Keratinocyte (primary cell): ENCODE measurements around the gene WNK2. TPM values are rescaled to one million over a fixed set of nuclear protein-coding genes. Genes with fewer than 3 reads are reported as not detected.
A peak's percentile ranks its signal among the peaks of the same experiment; 100 is the strongest.

Experiments
- DNase-seq: peaks from one replicate; pipeline ENCODE4 v3.0.0-alpha.2; 2011; ENCODE audit warnings: low read depth, missing footprints, low spot score
- FAIRE-seq: peaks from 2 replicates; lab custom pipeline; 2011; peaks lifted over from hg19 to GRCh38; lab: Jason Lieb, UNC
- H2AFZ ChIP-seq: 2 replicates; pipeline ENCODE4 v1.6.0; 2012; ENCODE audit warnings: low read length, control low read depth, inconsistent platforms; ENCODE audit not compliant: control insufficient read depth
- H3K27ac ChIP-seq: 2 replicates; pipeline ENCODE4 v1.5.1; 2011; ENCODE audit warnings: low read length; ENCODE audit not compliant: control insufficient read depth, insufficient read depth
- H3K27me3 ChIP-seq: 3 replicates; pipeline ENCODE4 v1.6.0; 2011; ENCODE audit warnings: low read length; ENCODE audit not compliant: control insufficient read depth, insufficient read depth; ENCODE audit errors: extremely low read depth
- H3K36me3 ChIP-seq, 2 experiments: 2 replicates in 1 of 2; 3 replicates in 1 of 2; pipeline ENCODE4 v1.5.1; 2011; ENCODE audit warnings: low read length in 2 of 2, mild to moderate bottlenecking in 1 of 2; ENCODE audit not compliant: control insufficient read depth in 2 of 2, insufficient read depth in 2 of 2; ENCODE audit errors: extremely low read depth in 1 of 2
- H3K4me1 ChIP-seq: 3 replicates; pipeline ENCODE4 v1.5.1; 2011; ENCODE audit warnings: low read length; ENCODE audit not compliant: control insufficient read depth, insufficient read depth; ENCODE audit errors: extremely low read depth
- H3K4me2 ChIP-seq: 3 replicates; pipeline ENCODE4 v1.6.0; 2011; ENCODE audit warnings: low read depth, low read length; ENCODE audit not compliant: control insufficient read depth, insufficient read depth; ENCODE audit errors: extremely low read depth
- H3K4me3 ChIP-seq, 3 experiments: fragments of 200-600 bp in 1 of 3; sonication (generic) in 1 of 3; 2 replicates in 2 of 3; 3 replicates in 1 of 3; pipeline ENCODE4 v1.5.1; 2011 to 2016; ENCODE audit warnings: low read length in 3 of 3, mild to moderate bottlenecking in 3 of 3, control low read depth in 2 of 3, inconsistent platforms in 1 of 3, low read depth in 1 of 3, mixed read lengths in 1 of 3, mixed run types in 1 of 3, moderate library complexity in 1 of 3; ENCODE audit not compliant: control insufficient read depth in 2 of 3, insufficient read depth in 2 of 3; ENCODE audit errors: extremely low read depth in 1 of 3
- H3K79me2 ChIP-seq: 2 replicates; pipeline ENCODE4 v1.6.0; 2012; ENCODE audit warnings: low read length; ENCODE audit not compliant: control insufficient read depth, insufficient read depth
- H3K9ac ChIP-seq: 3 replicates; pipeline ENCODE4 v1.6.0; 2011; ENCODE audit warnings: low read length; ENCODE audit not compliant: control insufficient read depth, insufficient read depth; ENCODE audit errors: extremely low read depth
- H3K9me1 ChIP-seq: 3 replicates; pipeline ENCODE4 v1.6.0; 2011; ENCODE audit warnings: low read length; ENCODE audit not compliant: control insufficient read depth, insufficient read depth; ENCODE audit errors: extremely low read depth
- H3K9me3 ChIP-seq: 2 replicates; pipeline ENCODE4 v1.5.1; 2012; ENCODE audit warnings: low read depth, low read length; ENCODE audit not compliant: control insufficient read depth
- H4K20me1 ChIP-seq: 3 replicates; pipeline ENCODE4 v1.6.0; 2011; ENCODE audit warnings: low read length; ENCODE audit not compliant: control insufficient read depth, insufficient read depth; ENCODE audit errors: extremely low read depth
- CTCF ChIP-seq, 3 experiments: IDR thresholded peaks in 1 of 3; conservative IDR thresholded peaks in 1 of 3; optimal IDR thresholded peaks in 1 of 3; 2 replicates in 2 of 3; 3 replicates in 1 of 3; pipeline versions ENCODE3 to v1.5.1; 2011; ENCODE audit warnings: low read length in 3 of 3, mild to moderate bottlenecking in 3 of 3, moderate library complexity in 2 of 3, control low read depth in 1 of 3, inconsistent platforms in 1 of 3; ENCODE audit not compliant: insufficient read depth in 2 of 3; ENCODE audit errors: extremely low read depth in 1 of 3
- EZH2 ChIP-seq: IDR thresholded peaks from one replicate; pipeline ENCODE4 v1.6.1; 2012; ENCODE audit warnings: inconsistent platforms, mild to moderate bottlenecking, low read length, moderate library complexity
- dilution Hi-C: fragments of 300-500 bp; cut with MboI; formaldehyde crosslinking; loops from one replicate; pipeline ENCODE4 v1.7.0; 2020; ENCODE audit warnings: low sequenced_read_pairs; ENCODE audit not compliant: extremely low pct_ligation_motif_present
- polyA plus RNA-seq, 5 experiments: library from polyadenylated mRNA; depleted of rRNA in 3 of 5; stranded (reverse) in 3 of 5; stranded (forward) in 1 of 5; unstranded in 1 of 5; fragments of >200 nt; gene quantifications; 1 replicate in 1 of 5; 2 replicates in 3 of 5; 3 replicates in 1 of 5; pipeline versions ENCODE4 v1.2.1 to v1.2.3, GENCODE V29; 2011 to 2012; ENCODE audit warnings: missing spikeins in 2 of 5, low read depth in 1 of 5, low replicate concordance in 1 of 5

WNK2 gene
- polyA plus RNA-seq, 1 donor (not counting 4 experiments of a cell fraction or from before 2014, with no cell fraction given) = not detected

- no peak for FAIRE-seq
- dilution Hi-C loops = no loop called here
Measured at GRCh38 chr9:93302586-93303257, 118.8 kb downstream of the WNK2 start.

GRCh38 chr9:93303258-93303771 lies 119.4 kb downstream of the WNK2 start:
- Histone ChIP-seq H3K79me2 (no peaks in the 10 kb centered on the region), H3K9ac (no peak overlapping the region), H3K36me3 (no peaks in the 10 kb centered on the region), H3K27ac (no peak overlapping the region), H3K4me3 (no peak overlapping the region), H3K4me2 (no peak overlapping the region), H2AFZ (no peak overlapping the region), H3K9me3 (no peaks in the 10 kb centered on the region), H3K9me1 (no peaks in the 10 kb centered on the region), H3K27me3 (peaks cover 4% of the 10 kb centered on the region), H4K20me1 (no peaks in the 10 kb centered on the region), H3K4me1 (no peaks in the 10 kb centered on the region)
- no peak for DNase-seq
- FAIRE-seq = no peak
- dilution Hi-C loops = no loop called here
- TF ChIP-seq CTCF (optimal IDR thresholded peaks at IDR 0.05 in 1 of 3, IDR thresholded peaks at IDR 0.05 in 1 of 3, conservative IDR thresholded peaks at IDR 0.05 in 1 of 3; ENCODE audit: extremely low read depth in 1 of 3, insufficient read depth in 2 of 3, low read length in 3 of 3) (no peak), EZH2 (no peak)

More at GRCh38 chr9:93302586-93303257, 118.8 kb downstream of the WNK2 start:
- no peaks in the 10 kb centered on the region for H4K20me1 ChIP-seq
- H3K36me3 ChIP-seq = no peaks in the 10 kb centered on the region
- H3K9me3 ChIP-seq = no peaks in the 10 kb centered on the region
- peaks cover 4% of the 10 kb centered on the region for H3K27me3 ChIP-seq
- H3K27ac ChIP-seq = no peak overlapping the region
- TF ChIP-seq EZH2 = no peak
- peak; percentile 53 to 79 (median 73) for TF ChIP-seq CTCF (optimal IDR thresholded peaks at IDR 0.05 in 1 of 3, IDR thresholded peaks at IDR 0.05 in 1 of 3, conservative IDR thresholded peaks at IDR 0.05 in 1 of 3; ENCODE audit: extremely low read depth in 1 of 3, insufficient read depth in 2 of 3, low read length in 3 of 3)
- DNase-seq = peak; percentile 19
- no peak overlapping the region for H3K9ac ChIP-seq
- H3K4me1 ChIP-seq = no peaks in the 10 kb centered on the region
- no peaks in the 10 kb centered on the region for H3K9me1 ChIP-seq
- no peak overlapping the region for H3K4me3 ChIP-seq
- H2AFZ ChIP-seq = no peak overlapping the region
- H3K79me2 ChIP-seq = no peaks in the 10 kb centered on the region
- H3K4me2 ChIP-seq = no peak overlapping the region
